Progenitor cell of endocrine pancreas (in vitro differentiated cells): Measurements from ENCODE around the gene FOXD1. TPM values are rescaled to one million over a fixed set of nuclear protein-coding genes. Genes with fewer than 3 reads are reported as not detected.
"Not testable (repeated sequence)": the region's sequence is repeated elsewhere in the genome, so short reads cannot be mapped to it uniquely, and the experiment has no call there.

Experiments
- DNase-seq: peaks from one replicate; pipeline ENCODE4 v3.0.0; 2021; ENCODE audit warnings: low spot score; ENCODE audit not compliant: unreplicated experiment
- H3K27ac Mint-ChIP-seq: 2 replicates; pipeline ENCODE4 v1.8.0; 2021; ENCODE audit warnings: mild to moderate bottlenecking, moderate library complexity, mixed read lengths
- H3K27me3 Mint-ChIP-seq: 2 replicates; pipeline ENCODE4 v1.8.0; 2021; ENCODE audit warnings: mixed read lengths
- H3K36me3 Mint-ChIP-seq: 2 replicates; pipeline ENCODE4 v1.8.0; 2022; ENCODE audit warnings: mixed read lengths; ENCODE audit not compliant: insufficient read depth
- H3K4me1 Mint-ChIP-seq: 2 replicates; pipeline ENCODE4 v1.8.0; 2021; ENCODE audit warnings: low read depth, mixed read lengths
- H3K4me3 Mint-ChIP-seq: 2 replicates; pipeline ENCODE4 v1.8.0; 2021; ENCODE audit warnings: low read depth, mild to moderate bottlenecking, moderate library complexity, mixed read lengths
- H3K9me3 Mint-ChIP-seq: 2 replicates; pipeline ENCODE4 v1.8.0; 2021; ENCODE audit warnings: low read depth, mixed read lengths
- total RNA-seq: library from RNA; stranded (reverse); gene quantifications from 2 replicates; pipeline ENCODE4 v1.2.1, GENCODE V29; 2021
- TF ChIP-seq, protein P1 (sequence below): fragments of 200-600 bp; sonication (generic); IDR thresholded peaks from one replicate; pipeline ENCODE4 v1.5.0; 2021; ENCODE audit warnings: antibody characterized with exemption, mild to moderate bottlenecking; ENCODE audit not compliant: unreplicated experiment

FOXD1 gene
- total RNA-seq, 1 donor from 2014 or later = 0.19 TPM

DNA sequence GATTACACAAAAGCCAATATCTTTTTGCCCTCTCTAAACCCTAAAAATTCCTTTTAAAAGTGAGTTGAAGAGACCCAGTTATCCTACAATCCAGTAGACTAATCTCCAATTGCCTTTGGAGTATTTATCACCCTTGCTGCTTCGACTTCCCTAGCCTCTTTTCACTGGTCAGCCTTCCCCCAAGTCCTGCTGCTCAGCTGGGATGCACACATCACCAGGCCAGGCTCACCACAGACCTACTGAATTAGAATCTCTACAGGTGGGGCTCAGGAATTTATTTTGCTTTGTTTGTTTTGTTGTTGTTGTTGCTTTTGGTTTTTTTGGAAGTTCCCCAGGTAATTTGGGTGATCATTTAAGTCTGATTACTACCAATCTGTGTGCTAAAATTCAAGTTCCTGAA, 11.6 kb upstream of the FOXD1 start:
- Mint-ChIP-seq H3K36me3 (no peaks in the 10 kb centered on the region), H3K9me3 (no peaks in the 10 kb centered on the region), H3K27ac (no peak overlapping the region), H3K4me3 (no peak overlapping the region), H3K4me1 (no peaks in the 10 kb centered on the region), H3K27me3 (peaks cover 8% of the 10 kb centered on the region)
- DNase-seq = no peak
- TF ChIP-seq, protein P1, sequence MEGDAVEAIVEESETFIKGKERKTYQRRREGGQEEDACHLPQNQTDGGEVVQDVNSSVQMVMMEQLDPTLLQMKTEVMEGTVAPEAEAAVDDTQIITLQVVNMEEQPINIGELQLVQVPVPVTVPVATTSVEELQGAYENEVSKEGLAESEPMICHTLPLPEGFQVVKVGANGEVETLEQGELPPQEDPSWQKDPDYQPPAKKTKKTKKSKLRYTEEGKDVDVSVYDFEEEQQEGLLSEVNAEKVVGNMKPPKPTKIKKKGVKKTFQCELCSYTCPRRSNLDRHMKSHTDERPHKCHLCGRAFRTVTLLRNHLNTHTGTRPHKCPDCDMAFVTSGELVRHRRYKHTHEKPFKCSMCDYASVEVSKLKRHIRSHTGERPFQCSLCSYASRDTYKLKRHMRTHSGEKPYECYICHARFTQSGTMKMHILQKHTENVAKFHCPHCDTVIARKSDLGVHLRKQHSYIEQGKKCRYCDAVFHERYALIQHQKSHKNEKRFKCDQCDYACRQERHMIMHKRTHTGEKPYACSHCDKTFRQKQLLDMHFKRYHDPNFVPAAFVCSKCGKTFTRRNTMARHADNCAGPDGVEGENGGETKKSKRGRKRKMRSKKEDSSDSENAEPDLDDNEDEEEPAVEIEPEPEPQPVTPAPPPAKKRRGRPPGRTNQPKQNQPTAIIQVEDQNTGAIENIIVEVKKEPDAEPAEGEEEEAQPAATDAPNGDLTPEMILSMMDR = no peak

DNA sequence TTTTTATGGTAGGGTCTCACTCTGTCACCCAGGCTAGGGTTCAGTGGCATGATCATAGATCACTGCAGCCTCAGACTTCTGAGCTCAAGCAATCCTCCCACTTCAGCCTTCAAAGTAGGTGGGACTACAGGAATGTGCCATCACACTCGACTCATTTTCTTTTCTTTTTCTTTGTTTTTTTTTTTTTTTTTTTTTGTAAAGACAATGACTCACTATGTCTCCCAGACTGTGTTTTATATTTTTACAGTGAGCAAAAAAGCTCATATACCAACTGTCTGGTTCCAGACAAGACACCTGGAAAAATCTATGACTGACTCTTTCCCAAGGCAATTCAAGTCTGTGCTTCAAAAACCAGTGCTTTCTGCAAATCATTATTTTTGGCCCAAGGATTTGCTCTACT, 10.8 kb upstream of the FOXD1 start:
- TF ChIP-seq, protein P1 = no peak
- no peak overlapping the region for H3K4me3 Mint-ChIP-seq
- no peaks in the 10 kb centered on the region for H3K36me3 Mint-ChIP-seq
- peaks cover 6% of the 10 kb centered on the region for H3K27me3 Mint-ChIP-seq
- no peaks in the 10 kb centered on the region for H3K9me3 Mint-ChIP-seq
- no peak overlapping the region for H3K27ac Mint-ChIP-seq
- DNase-seq = no peak
- peaks cover under 1% of the 10 kb centered on the region for H3K4me1 Mint-ChIP-seq

DNA sequence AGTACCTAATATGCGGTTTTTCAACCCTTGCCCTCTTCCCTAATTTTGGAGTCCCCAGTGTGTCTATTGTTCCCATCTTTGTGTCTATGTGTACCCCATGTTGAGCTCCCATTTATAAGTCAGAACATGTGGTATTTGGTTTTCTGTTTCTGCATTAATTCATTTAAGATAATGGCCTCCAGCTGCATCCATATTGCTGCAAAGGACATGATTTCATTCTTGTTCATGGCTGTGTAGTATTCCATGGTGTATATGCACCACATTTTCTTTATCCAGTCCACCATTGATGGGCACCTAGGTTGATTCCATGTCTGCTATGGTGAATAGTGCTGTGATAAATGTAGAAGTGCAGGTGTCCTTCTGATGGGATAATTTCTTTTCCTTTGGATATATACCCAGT, 7.9 kb upstream of the FOXD1 start:
- not testable (repeated sequence) for H3K27ac Mint-ChIP-seq, H3K9me3 Mint-ChIP-seq, H3K4me1 Mint-ChIP-seq, DNase-seq, H3K36me3 Mint-ChIP-seq, H3K4me3 Mint-ChIP-seq
- H3K27me3 Mint-ChIP-seq = peaks cover 32% of the 10 kb centered on the region

DNA sequence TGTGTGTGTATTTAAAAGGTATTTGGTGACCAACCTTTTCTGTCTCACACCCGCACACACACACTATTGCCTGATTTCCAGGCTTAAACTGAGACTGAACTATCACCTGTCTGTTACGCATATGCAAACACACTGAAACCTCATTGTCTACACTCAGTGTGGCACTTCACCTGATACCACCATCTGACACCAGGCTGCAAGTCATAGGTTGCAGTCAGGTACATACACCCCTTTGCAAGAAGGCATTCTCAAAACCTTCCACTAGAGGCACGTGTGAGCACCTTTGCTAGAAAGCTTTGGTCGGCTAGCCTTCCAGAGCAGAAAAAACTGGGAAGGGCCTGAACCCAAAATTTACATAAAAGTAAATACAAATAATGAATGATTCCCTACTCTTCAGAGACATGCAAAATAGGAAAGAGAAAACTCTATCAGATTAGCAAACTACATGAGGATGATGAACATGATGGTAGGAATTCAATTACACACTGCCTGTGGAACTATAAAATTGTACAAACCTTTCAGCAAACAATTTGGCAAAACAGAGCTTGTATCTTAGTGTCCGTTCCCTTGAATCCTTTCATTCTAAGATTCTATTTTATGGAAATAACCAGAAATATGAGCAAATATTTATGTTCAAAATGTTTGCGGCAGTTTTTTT, 5.9 kb upstream of the FOXD1 start:
- TF ChIP-seq, protein P1 = peak; percentile 78
- Mint-ChIP-seq H3K27me3 (peaks cover 49% of the 10 kb centered on the region), H3K4me3 (no peak overlapping the region), H3K27ac (no peak overlapping the region), H3K36me3 (no peaks in the 10 kb centered on the region), H3K4me1 (peaks cover 3% of the 10 kb centered on the region), H3K9me3 (no peaks in the 10 kb centered on the region)
- DNase-seq = peak; percentile 43

DNA sequence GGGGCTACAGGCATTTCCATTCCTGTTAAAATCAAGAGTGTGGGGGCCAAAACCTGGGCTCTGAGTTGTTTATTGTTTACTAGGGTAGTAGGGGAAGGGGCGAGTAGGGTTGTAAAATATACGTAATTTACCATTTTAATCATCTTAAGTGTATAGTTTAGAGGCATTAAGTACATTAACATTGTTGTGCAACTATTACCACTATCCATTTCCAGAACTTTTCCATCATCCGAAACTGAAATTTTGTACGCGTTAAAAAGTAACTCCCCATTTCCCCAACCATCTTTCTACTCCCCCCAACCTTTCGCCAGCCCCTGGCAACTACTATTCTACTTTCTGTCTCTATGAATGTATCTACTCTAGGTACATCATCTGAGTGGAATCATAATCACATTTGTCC, 3.6 kb upstream of the FOXD1 start:
- Mint-ChIP-seq H3K4me1 (peaks cover 4% of the 10 kb centered on the region), H3K4me3 (no peak overlapping the region), H3K36me3 (no peaks in the 10 kb centered on the region), H3K27ac (no peak overlapping the region), H3K9me3 (no peaks in the 10 kb centered on the region), H3K27me3 (peaks cover 66% of the 10 kb centered on the region)
- DNase-seq = no peak
- TF ChIP-seq, protein P1 = no peak
